Suprapubic skin (tissue), 3 donors: ENCODE measurements around the gene NR1H2.

Experiments
- CTCF ChIP-seq, 2 donors: fragments of 200-600 bp in 1 of 2; fragments of 450-650 bp in 1 of 2; sonication (generic) in 1 of 2; IDR thresholded peaks; one replicate each; pipeline ENCODE4 v1.5.1; 2016 to 2019; ENCODE audit warnings: antibody characterized with exemption in 2 of 2, mild to moderate bottlenecking in 1 of 2, moderate library complexity in 1 of 2
- POLR2AphosphoS5 ChIP-seq, 3 donors: sonication (generic); formaldehyde crosslinking; IDR thresholded peaks; one replicate each; pipeline ENCODE4 v1.6.1; 2017; ENCODE audit warnings: antibody characterized with exemption in 3 of 3

- no peak for TF ChIP-seq CTCF (IDR thresholded peaks at IDR 0.05)
- no peak for TF ChIP-seq POLR2AphosphoS5 (IDR thresholded peaks at IDR 0.05)
Measured at GRCh38 chr19:50413531-50413930, 37.3 kb downstream of the NR1H2 start.
